GM18526 (cell line): ENCODE results near the gene SMR3B.

Source experiments
- POLR2A ChIP-seq: IDR thresholded peaks from 3 replicates; pipeline ENCODE4 v1.6.1; 2011; ENCODE audit not compliant: insufficient read length; ENCODE audit errors: extremely low read depth

The SMR3B gene

GRCh38 chr4:70382691-70383181 is at the start of gene SMR3B:
SMR3B (plus strand) TSS chr4:70383131; CDS start chr4:70384511, 1,380 bp downstream.
- no peak for TF ChIP-seq POLR2A

GRCh38 chr4:70334681-70335080 is 48.2 kb upstream of the SMR3B start, which contains the start of gene CABS1:
CABS1 (plus strand) TSS chr4:70334981; CDS start chr4:70335040, 59 bp downstream.
- TF ChIP-seq POLR2A = no peak

GRCh38 chr4:70336043-70336442 is 46.9 kb upstream of the SMR3B start:
- TF ChIP-seq POLR2A = no peak

GRCh38 chr4:70337886-70338420 is 45.0 kb upstream of the SMR3B start:
- no peak for TF ChIP-seq POLR2A

- TF ChIP-seq POLR2A = no peak
Observed at GRCh38 chr4:70356185-70356584, 26.7 kb upstream of the SMR3B start.

GRCh38 chr4:70359115-70359661 is 23.7 kb upstream of the SMR3B start:
- TF ChIP-seq POLR2A = no peak

- no peak for TF ChIP-seq POLR2A
Observed at GRCh38 chr4:70360460-70360859, 22.5 kb upstream of the SMR3B start, which contains the start of gene SMR3A. SMR3A (plus strand) TSS chr4:70360760; CDS start chr4:70362116, 1,356 bp downstream.

- TF ChIP-seq POLR2A = no peak
Observed at GRCh38 chr4:70364002-70364401, 18.9 kb upstream of the SMR3B start.

- TF ChIP-seq POLR2A = no peak
Observed at GRCh38 chr4:70365479-70365878, 17.5 kb upstream of the SMR3B start.

- TF ChIP-seq POLR2A = no peak
Observed at GRCh38 chr4:70367813-70368212, 15.1 kb upstream of the SMR3B start.

GRCh38 chr4:70371987-70372386 is 10.9 kb upstream of the SMR3B start:
- TF ChIP-seq POLR2A = no peak

GRCh38 chr4:70372760-70373159 is 10.2 kb upstream of the SMR3B start:
- no peak for TF ChIP-seq POLR2A

- TF ChIP-seq POLR2A = no peak
Observed at GRCh38 chr4:70380578-70380977, 2.4 kb upstream of the SMR3B start.

GRCh38 chr4:70392057-70392776 is 9.3 kb downstream of the SMR3B start:
- TF ChIP-seq POLR2A = no peak

- no peak for TF ChIP-seq POLR2A
Observed at GRCh38 chr4:70397580-70397979, 14.6 kb downstream of the SMR3B start, which contains the start of gene OPRPN. OPRPN (plus strand) TSS chr4:70397940; CDS start chr4:70399286, 1,346 bp downstream.

GRCh38 chr4:70399319-70399718 is 16.4 kb downstream of the SMR3B start:
- TF ChIP-seq POLR2A = no peak

GRCh38 chr4:70402762-70403161 is 19.8 kb downstream of the SMR3B start:
- TF ChIP-seq POLR2A = no peak

- no peak for TF ChIP-seq POLR2A
Observed at GRCh38 chr4:70405765-70406164, 22.8 kb downstream of the SMR3B start.
